Psoas muscle (tissue), 8 donors: Measurements from ENCODE around the gene CCDC169. TPM values are rescaled to one million over a fixed set of nuclear protein-coding genes. Genes with fewer than 3 reads are reported as not detected.
"Not testable (repeated sequence)": the region's sequence is repeated elsewhere in the genome, so short reads cannot be mapped to it uniquely, and the experiment has no call there.

Source experiments
- ATAC-seq, 4 donors: fragments of 200-7000 bp; cut with Tn5 transposase; one replicate each; pipeline ENCODE4 v1.9.1; 2020; ENCODE audit warnings: moderate library complexity in 3 of 4, mild to moderate bottlenecking in 2 of 4
- DNase-seq, 2 donors: peaks; one replicate each; pipeline ENCODE4 v3.0.0-alpha.2; 2020
- H3K27ac ChIP-seq: fragments of 200-600 bp; one replicate; pipeline ENCODE4 v1.8.0; 2022
- H3K27me3 ChIP-seq, 3 donors: fragments of 200-600 bp in 1 of 3; one replicate each; pipeline versions ENCODE4 v1.6.1 to v1.8.0; 2013 to 2022; ENCODE audit warnings: low read length in 2 of 3, mild to moderate bottlenecking in 2 of 3, moderate library complexity in 1 of 3; ENCODE audit not compliant: insufficient read depth in 3 of 3
- H3K36me3 ChIP-seq, 2 donors: fragments of 200-600 bp in 1 of 2; one replicate each; pipeline versions ENCODE4 v1.6.1 to v1.8.0; 2013 to 2022; ENCODE audit warnings: low read depth in 1 of 2, mild to moderate bottlenecking in 1 of 2, moderate library complexity in 1 of 2; ENCODE audit not compliant: insufficient read depth in 1 of 2
- H3K4me1 ChIP-seq: fragments of 200-600 bp; one replicate; pipeline ENCODE4 v1.8.0; 2022
- H3K4me3 ChIP-seq: fragments of 200-600 bp; one replicate; pipeline ENCODE4 v1.8.0; 2022; ENCODE audit warnings: mild to moderate bottlenecking
- H3K9me3 ChIP-seq: fragments of 200-600 bp; one replicate; pipeline ENCODE4 v1.8.0; 2022
- CTCF ChIP-seq: fragments of 200-600 bp; IDR thresholded peaks from one replicate; pipeline ENCODE4 v1.8.0; 2022; ENCODE audit warnings: antibody characterized with exemption
- WGBS, 3 donors: extraction: QIAGEN DNeasy Blood & Tissue Kit; methylation state at CpG; one replicate each; pipeline versions ENCODE4 v1.1.6 to v1.1.7; 2013; 5-methylcytosine and 5-hydroxymethylcytosine counted together
- intact Hi-C, 2 donors: fragments of 100-400 bp; cut with DNase I; formaldehyde crosslinking; loops; one replicate each; pipeline versions ENCODE4 v1.11.0 to v1.14.2; 2022
- polyA plus RNA-seq, 3 donors: library from polyadenylated mRNA; stranded (reverse); fragments of 200-250 nt; gene quantifications; one replicate each; pipeline ENCODE4 v1.2.3, GENCODE V29; 2013
- total RNA-seq, 4 donors: library from RNA; stranded (reverse); fragmentation: NEBNext Ultra II Directional in 2 of 4; extraction: Animal tissue kit (Norgen Biotek cat#: 25700) in 2 of 4; gene quantifications; one replicate each; pipeline versions ENCODE4 v1.2.1 to v1.2.4, GENCODE V29; 2021 to 2023
- donor health status: healthy with polysubstance abuse.
- donor health status: DM: no; HTN: no; CAD: no; lungs with moderate emphysema.
- donor health status: Bipolar disorder and iron deficiency.
- donor health status: healthy.
- donor health status: DM: yes; HTN: yes; CAD: no.
- donor health status: DM: no; HTN: no; CAD: no.
- donor health status: DM: no; HTN: no; CAD: no.
- donor health status: DM: yes; HTN: yes; CAD: no.

Gene CCDC169
- total and polyA plus RNA-seq, 7 donors: 0.17 to 3.5 (median 0.49) TPM; not detected in 1

GRCh38 chr13:36329361-36329760, 31.7 kb upstream of the CCDC169 start:
- WGBS, 3 donors: 56 to 69% (median 60%) methylated on average over 4 of the region's 4 CpGs
- ATAC-seq: no peak
- no peak overlapping the region for H3K27ac ChIP-seq
- TF ChIP-seq CTCF: no peak
- H3K36me3 ChIP-seq: peaks cover 8 to 71% of the 10 kb centered on the region in 2 donors
- H3K4me1 ChIP-seq: peaks cover 15% of the 10 kb centered on the region
- intact Hi-C loops: no loop called here
- no peaks in the 10 kb centered on the region for H3K9me3 ChIP-seq
- no peak overlapping the region for H3K4me3 ChIP-seq
- H3K27me3 ChIP-seq: no peaks in the 10 kb centered on the region
- no peak for DNase-seq

GRCh38 chr13:36328821-36329220, 31.2 kb upstream of the CCDC169 start:
- Histone ChIP-seq H3K36me3 (peaks cover 8 to 76% of the 10 kb centered on the region in 2 donors), H3K27me3 (no peaks in the 10 kb centered on the region), H3K4me3 (no peak overlapping the region), H3K9me3 (no peaks in the 10 kb centered on the region), H3K27ac (no peak overlapping the region), H3K4me1 (peaks cover 10% of the 10 kb centered on the region)
- 60 to 82% (median 73%) methylated on average over 2 of the region's 2 CpGs for WGBS, 3 donors
- DNase-seq: no peak
- intact Hi-C loops: no loop called here
- no peak for ATAC-seq
- no peak for TF ChIP-seq CTCF

GRCh38 chr13:36325912-36326311, 28.3 kb upstream of the CCDC169 start:
- Histone ChIP-seq H3K27ac (no peak overlapping the region), H3K27me3 (no peaks in the 10 kb centered on the region), H3K4me3 (no peak overlapping the region), H3K4me1 (no peaks in the 10 kb centered on the region), H3K36me3 (peaks cover 8 to 87% of the 10 kb centered on the region in 2 donors), H3K9me3 (no peaks in the 10 kb centered on the region)
- 81 to 94% (median 85%) methylated on average over 1 of the region's 1 CpG for WGBS, 3 donors
- no peak for DNase-seq
- no peak for ATAC-seq
- no peak for TF ChIP-seq CTCF
- intact Hi-C loops: no loop called here

- H3K4me1 ChIP-seq, H3K4me3 ChIP-seq, H3K27ac ChIP-seq, H3K27me3 ChIP-seq, H3K9me3 ChIP-seq, DNase-seq, ATAC-seq, intact Hi-C loops: not testable (repeated sequence)
- 77 to 79% (median 78%) methylated on average over 5 of the region's 5 CpGs for WGBS, 3 donors
- H3K36me3 ChIP-seq: peaks cover 4 to 77% of the 10 kb centered on the region in 2 donors
Observed at GRCh38 chr13:36324881-36325280, 27.3 kb upstream of the CCDC169 start.

GRCh38 chr13:36323951-36324566, 26.4 kb upstream of the CCDC169 start:
- no peaks in the 10 kb centered on the region for H3K9me3 ChIP-seq
- TF ChIP-seq CTCF: no peak
- no peak overlapping the region for H3K4me3 ChIP-seq
- intact Hi-C loops: no loop called here
- no peaks in the 10 kb centered on the region for H3K4me1 ChIP-seq
- no peak for ATAC-seq
- H3K27ac ChIP-seq: no peak overlapping the region
- 90 to 100% (median 99%) methylated on average over 1 of the region's 1 CpG for WGBS, 3 donors
- H3K27me3 ChIP-seq: no peaks in the 10 kb centered on the region
- peaks cover 4 to 69% of the 10 kb centered on the region in 2 donors for H3K36me3 ChIP-seq
- no peak for DNase-seq
